Stimulated activated CD4-positive, alpha-beta T cell treated with anti-CD3 and anti-CD28 coated beads, Interleukin-4, amount 100 ng/mL, for 4 hours (primary cell): ENCODE results near the gene CTNNA2.

ENCODE experiments used
- DNase-seq, 2 experiments: peaks; one replicate each; pipeline ENCODE4 v3.0.0-alpha.2; 2020

Gene CTNNA2

DNA sequence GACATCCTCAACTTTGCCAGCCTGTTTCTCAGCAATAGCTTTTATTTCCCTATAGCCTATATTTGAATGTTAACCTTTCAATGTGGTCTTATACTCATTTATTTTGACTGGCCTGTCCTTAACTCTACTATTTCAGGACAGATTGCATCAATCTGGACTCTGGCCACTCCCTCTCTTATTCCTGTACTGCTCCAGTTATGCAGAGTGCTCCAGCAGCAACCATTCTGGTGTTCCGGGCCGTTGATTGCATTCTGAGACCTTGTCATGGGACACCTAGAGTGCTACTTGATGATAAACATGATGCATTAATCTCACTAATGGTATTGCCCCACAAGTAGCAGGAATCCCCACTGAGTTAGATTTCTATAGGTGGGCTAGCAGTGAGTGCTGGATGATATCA is 428.3 kb downstream of the CTNNA2 start:
- DNase-seq, result no peak

GRCh38 chr2:79944205-79944604 is 431.4 kb downstream of the CTNNA2 start:
- no peak for DNase-seq

GRCh38 chr2:79945653-79946445 is 433.0 kb downstream of the CTNNA2 start:
- DNase-seq, result no peak

DNA sequence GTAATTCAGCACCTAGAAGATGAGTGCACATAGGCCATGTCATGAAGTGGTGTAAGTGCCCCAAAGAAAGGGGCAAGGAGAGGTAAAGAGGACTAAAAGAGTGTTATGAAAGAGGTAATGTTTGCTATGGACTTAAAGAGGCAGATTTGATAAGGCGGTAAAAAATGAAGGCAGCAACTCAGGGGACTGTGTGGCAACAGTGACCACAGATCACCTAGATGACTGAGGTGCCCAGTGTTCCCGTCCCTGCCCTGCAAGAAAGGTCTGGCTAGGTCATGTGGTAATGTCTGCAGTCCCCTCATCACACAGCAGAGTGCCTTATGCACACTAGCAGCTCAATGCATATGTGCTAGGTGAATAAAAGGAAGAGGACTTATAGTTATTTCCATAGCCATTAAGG is 434.9 kb downstream of the CTNNA2 start:
- no peak for DNase-seq

GRCh38 chr2:79950526-79950925 is 437.7 kb downstream of the CTNNA2 start:
- DNase-seq, result no peak

DNA sequence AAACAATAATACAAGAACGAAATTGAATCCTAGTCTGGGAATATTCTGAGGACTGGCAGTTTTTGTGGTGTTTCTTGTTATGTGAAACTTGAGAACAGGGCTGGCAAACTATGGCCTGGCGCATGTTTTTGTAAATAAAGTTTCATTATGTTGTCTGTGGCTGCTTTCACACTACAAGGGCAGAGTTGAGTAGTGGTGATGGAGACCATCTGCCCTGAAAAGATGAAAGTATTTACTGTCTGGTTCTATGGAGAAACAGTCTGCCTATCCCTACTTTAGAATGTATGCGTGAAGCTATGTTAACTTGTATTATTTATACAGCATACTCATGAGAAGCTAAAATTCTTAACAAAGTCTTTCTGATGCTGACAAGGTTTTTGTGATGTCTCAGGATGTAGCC is 439.8 kb downstream of the CTNNA2 start:
- DNase-seq, result no peak

- DNase-seq, result no peak
Measured at GRCh38 chr2:79960035-79960434, 447.2 kb downstream of the CTNNA2 start.

DNA sequence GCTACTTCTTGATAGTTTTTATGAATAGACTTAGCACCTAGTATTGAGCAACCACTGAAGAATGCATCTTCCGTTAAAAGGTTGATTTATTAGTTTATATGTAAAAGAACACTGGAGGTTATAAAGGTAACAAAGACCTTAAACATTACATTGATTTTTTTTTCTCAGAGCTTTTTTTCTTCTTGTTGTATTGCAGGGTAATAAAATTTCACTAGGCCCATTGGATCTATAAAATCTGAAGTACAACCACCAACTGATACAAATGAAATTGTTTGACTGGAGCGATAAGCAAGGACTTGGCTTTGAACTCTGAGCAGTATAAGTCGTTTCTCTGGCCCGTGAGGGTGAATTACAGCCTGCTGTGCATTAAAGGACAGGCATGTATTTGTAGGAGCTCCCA is 447.7 kb downstream of the CTNNA2 start:
- no peak for DNase-seq

DNA sequence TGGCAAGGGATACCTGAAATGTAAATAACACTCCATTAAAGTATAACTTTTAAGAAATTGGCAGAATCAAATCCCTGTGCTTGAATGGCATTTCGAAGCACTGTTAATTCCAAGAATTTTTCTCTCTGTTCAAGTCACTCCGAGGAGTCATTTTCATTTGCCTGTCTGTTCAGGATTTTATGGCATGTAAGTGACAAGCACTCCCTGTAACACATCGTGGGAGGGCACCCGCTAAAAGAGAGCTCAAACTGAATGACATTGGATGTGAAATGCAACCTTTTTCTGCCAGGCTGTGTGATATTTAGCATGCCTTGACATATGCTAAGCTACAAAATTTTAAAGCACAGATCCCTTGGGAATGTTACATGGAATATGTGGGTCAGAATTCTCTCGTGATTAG is 452.1 kb downstream of the CTNNA2 start:
- DNase-seq, result no peak

- DNase-seq, result no peak
Measured at GRCh38 chr2:79966369-79966768, 453.5 kb downstream of the CTNNA2 start.

DNA sequence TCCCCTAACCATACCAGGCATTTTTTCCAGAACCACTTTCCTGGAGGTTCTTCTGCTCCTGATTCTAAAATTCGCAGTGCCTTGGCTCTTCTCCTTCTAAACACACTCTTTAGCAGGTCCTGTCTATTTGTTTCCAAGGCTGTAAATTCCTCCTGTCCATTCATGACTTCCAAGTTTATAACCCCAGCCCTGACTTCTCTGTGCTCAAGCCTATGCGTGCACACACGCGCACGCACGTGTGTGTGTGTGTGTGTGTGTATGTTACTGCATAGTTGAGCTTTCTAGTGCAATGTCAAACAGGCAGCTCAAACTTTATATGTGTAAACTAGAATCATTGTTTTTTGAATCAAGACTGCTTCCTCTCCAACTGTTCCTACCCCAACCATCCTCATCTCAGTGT is 454.0 kb downstream of the CTNNA2 start:
- no peak for DNase-seq

DNA sequence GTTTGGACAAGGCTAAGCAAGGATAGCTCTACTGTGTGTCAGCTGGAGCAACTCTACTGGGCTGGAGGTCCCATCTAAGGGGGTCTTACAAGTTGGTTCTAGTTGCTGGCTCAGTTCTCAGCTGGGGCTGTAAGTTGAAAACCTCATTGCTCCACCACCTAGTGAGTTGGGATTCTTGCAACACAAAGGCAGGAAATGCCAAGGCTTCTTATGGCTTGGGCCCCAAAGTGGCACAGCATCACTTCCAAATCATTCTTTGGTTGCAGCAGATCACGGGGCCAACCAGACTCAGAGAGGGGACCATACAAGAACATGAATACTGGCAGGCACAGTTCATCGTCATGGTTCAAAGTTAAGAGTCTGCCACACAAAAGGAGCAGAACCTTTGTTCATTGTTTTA is 459.0 kb downstream of the CTNNA2 start:
- DNase-seq, result no peak

DNA sequence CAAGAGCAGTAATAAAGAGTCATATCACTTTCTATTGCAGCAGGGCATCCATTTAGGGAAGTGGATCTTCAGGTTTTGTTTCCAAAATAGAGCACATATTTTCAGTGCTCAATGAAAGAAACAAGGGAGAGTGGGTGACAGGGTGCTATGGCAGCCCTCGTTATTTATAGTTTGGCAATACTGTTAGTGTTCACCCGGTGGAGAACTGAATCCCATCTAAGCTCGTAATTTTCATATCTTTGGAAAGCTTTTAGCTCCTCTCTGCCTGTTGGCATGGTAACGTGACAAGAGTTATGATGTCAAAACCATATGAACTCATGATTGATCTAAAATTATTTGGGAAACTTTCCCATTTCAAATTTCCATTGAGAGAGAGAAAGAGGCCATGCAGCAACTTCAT is 459.8 kb downstream of the CTNNA2 start:
- DNase-seq, result no peak

DNA sequence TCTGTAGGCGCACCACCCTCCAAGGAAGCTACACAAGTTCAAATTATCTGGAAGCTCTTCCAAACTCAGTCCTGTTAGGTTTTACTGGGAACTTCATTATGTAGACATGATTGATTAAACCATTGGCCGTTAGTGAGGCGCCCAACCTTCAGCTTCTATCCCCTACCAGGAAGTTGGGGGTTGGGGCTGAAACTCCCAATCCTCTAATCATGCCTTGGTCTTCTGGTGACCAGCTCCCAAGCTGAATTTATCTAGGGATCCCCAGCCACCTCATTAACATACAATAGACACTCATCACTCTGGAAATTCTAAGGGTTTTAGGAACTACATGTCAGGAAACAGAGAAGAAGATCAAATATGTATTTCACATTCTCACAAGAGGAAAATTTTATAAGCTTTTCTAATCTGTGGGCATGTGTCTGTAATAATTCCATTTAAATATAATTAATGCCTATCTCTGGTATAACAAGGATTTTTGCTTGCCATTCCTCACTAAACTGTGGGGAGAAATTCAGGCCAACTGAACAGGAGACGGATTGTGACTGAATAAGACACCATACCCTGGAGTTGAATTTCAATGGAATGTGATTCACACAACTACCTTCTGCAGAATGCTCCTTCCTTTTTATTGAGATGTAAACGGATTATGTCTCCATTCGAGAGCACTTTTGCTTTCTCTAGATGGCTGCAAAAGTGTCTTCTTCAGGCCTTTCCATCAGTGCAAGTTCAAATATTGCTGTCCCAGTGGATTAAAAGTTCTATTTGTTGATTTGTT is 463.1 kb downstream of the CTNNA2 start:
- DNase-seq, result no peak

GRCh38 chr2:79977792-79978191 is 464.9 kb downstream of the CTNNA2 start:
- DNase-seq, result no peak

- no peak for DNase-seq
Measured at GRCh38 chr2:79980116-79980515, 467.3 kb downstream of the CTNNA2 start.

DNA sequence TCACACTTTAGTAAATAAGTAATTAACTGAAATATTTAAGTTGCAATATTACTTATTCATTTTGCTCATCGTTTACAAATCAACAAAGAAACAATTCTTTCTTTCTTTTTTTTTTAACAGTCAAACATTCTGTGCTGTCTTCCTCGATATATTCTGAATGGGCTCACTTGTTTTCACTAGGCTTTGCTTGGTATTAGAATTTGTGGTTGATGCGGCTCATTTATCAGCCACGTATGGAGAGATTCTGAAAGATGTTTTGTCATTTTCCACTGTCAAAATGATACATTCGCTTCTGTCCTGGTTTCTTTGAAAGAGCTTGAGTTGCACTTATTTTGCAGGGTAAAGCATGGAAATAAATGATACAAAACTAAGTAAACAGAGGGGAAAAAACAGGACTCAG is 468.0 kb downstream of the CTNNA2 start:
- DNase-seq, result no peak

DNA sequence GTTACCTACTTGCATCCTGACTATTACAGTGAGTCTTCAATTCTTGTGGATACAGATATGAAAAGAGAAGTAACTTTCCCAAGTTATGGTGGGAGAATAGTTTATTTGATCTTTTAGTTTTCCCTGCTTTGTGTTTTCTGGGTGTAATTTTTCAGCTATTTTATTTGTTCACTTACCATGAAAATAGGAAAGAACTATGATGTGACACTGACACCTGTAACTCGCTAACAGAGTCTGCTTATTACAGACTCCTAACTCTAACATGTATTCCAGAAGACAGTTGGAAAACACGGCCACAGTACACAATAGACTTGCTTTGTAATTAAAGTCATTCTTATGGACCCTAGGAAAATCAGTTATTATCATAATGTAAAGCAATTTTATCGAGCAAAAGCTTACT is 468.5 kb downstream of the CTNNA2 start:
- DNase-seq, result no peak

DNA sequence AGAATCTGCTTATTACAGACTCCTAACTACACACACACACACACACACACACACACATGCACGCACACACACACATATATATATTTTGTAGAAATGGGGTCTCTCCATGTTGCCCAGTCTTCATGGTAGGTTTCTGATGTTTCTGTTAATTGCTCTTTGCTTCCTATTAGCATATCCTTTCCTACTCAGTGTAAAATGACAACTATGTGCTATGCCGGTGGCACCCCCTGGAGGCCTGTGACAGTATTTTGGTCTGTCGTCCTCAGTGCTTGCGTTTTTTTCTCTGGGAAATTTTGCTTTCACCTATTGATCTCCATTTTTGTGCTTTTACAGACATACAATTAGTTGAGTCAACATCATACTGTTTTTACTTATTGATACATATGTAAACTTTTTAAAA is 469.6 kb downstream of the CTNNA2 start:
- no peak for DNase-seq

GRCh38 chr2:79984476-79984875 is 471.6 kb downstream of the CTNNA2 start:
- DNase-seq, result no peak

DNA sequence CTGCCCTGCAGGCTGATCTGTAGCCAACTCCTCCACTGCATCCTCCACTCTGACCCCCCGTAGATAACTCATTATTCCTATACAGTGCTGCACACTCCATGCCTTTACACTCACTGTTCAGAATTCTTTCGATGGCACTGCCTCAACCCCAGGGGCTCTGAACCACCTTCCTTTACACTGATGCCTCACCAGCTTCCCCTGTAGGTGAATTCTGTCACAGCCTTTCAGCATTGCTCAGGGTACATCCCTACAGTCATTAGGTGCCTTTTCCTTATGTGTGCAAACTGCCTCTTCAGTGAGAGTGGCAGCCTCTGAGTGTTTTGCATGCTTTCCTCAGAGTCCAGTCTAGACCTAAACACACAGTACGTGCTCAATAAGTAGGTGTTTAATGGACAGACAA is 472.3 kb downstream of the CTNNA2 start:
- DNase-seq, result no peak

GRCh38 chr2:79985571-79985970 is 472.7 kb downstream of the CTNNA2 start:
- no peak for DNase-seq

GRCh38 chr2:79993144-79993543 is 480.3 kb downstream of the CTNNA2 start:
- no peak for DNase-seq

GRCh38 chr2:79994161-79994560 is 481.3 kb downstream of the CTNNA2 start:
- no peak for DNase-seq

GRCh38 chr2:79994965-79995364 is 482.1 kb downstream of the CTNNA2 start:
- no peak for DNase-seq
